Body of pancreas (tissue), 4 donors: ENCODE results near the gene MS4A6E.

Source experiments
- CTCF ChIP-seq, 7 experiments: fragments of 450-650 bp in 4 of 7; fragments of 200-600 bp in 3 of 7; sonication (generic) in 3 of 7; IDR thresholded peaks; one replicate each; pipeline ENCODE4 v1.5.1; 2016 to 2019; ENCODE audit warnings: antibody characterized with exemption in 7 of 7
- POLR2A ChIP-seq, 3 donors: fragments of 450-650 bp; IDR thresholded peaks; one replicate each; pipeline ENCODE4 v1.6.1; 2016; ENCODE audit warnings: antibody characterized with exemption in 3 of 3, mild to moderate bottlenecking in 2 of 3

GRCh38 chr11:60292145-60292544 is 34.9 kb upstream of the MS4A6E start:
- TF ChIP-seq CTCF (IDR thresholded peaks at IDR 0.05) (no peak), POLR2A (IDR thresholded peaks at IDR 0.05) (no peak)
